ENCODE measurements around the gene SLF1. TPM values are rescaled to one million over a fixed set of nuclear protein-coding genes. Genes with fewer than 3 reads are reported as not detected.

The SLF1 gene
- total RNA-seq: 5.9 and 13.4 TPM in 2 replicates

GRCh38 chr5:94618493-94619328, at the start of gene SLF1, which contains the start of gene KIAA0825:
TSS of gene SLF1 (plus strand) at chr5:94618669. CDS start at chr5:94628811, 10,142 bp downstream.
TSS of gene KIAA0825 (minus strand) at chr5:94618604. CDS start at chr5:94537126, 81,478 bp downstream.

Other genes with a start within 250 kb of the SLF1 start
- gene KIAA0825, start 65 bp upstream of the SLF1 start, total RNA-seq: 3.3 and 5.1 TPM in 2 replicates

Data from regular cardiac myocyte (primary cell).